Measurements from ENCODE around the gene UBR3. TPM values are rescaled to one million over a fixed set of nuclear protein-coding genes. Genes with fewer than 3 reads are reported as not detected.

The UBR3 gene
- total RNA-seq, 1 experiment from 2014 or later: 48.9 TPM

DNA sequence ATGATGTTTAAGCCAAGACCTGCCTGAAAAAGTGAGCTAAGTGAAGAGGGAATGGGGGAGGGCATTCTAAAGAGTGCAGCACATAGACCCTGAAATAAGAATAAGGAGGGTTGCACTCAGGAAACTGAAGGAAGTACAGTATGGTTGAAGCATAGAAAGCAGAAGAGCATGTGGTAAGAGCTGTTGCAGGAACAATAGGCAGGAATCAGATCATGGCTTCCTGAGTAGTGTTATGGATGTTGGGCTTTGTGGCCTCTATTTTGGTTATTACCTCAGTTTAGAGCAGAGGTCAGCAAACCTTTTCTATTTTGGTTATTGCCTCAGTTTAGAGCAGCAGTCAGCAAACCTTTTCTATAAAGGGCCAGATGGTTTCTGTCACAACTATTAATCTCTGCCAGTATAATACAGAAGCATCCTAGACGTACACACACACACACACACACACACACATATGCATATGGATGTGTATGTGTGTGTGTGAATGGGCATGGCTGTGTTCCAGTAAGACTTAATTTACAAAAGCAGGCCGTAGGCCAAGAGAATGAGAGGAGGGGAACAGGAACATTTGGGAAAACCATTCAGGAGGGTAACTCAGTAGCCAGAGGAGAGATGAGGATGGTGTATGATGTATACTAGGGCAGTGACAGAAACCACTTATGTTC is 259.6 kb downstream of the UBR3 start:
- DNase-seq (ENCODE audit: low spot score): no peak
- no peak for TF ChIP-seq EZH2 (IDR thresholded peaks at IDR 0.05; ENCODE audit: borderline replicate concordance, low read depth, low read length, poor library complexity, severe bottlenecking)
- TF ChIP-seq, protein P1, sequence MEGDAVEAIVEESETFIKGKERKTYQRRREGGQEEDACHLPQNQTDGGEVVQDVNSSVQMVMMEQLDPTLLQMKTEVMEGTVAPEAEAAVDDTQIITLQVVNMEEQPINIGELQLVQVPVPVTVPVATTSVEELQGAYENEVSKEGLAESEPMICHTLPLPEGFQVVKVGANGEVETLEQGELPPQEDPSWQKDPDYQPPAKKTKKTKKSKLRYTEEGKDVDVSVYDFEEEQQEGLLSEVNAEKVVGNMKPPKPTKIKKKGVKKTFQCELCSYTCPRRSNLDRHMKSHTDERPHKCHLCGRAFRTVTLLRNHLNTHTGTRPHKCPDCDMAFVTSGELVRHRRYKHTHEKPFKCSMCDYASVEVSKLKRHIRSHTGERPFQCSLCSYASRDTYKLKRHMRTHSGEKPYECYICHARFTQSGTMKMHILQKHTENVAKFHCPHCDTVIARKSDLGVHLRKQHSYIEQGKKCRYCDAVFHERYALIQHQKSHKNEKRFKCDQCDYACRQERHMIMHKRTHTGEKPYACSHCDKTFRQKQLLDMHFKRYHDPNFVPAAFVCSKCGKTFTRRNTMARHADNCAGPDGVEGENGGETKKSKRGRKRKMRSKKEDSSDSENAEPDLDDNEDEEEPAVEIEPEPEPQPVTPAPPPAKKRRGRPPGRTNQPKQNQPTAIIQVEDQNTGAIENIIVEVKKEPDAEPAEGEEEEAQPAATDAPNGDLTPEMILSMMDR (conservative IDR thresholded peaks at IDR 0.05; ENCODE audit: low read depth, low read length): no peak
- no peak overlapping the region for H3K27ac ChIP-seq (ENCODE audit: low read depth, low read length, poor library complexity, severe bottlenecking)

GRCh38 chr2:170087413-170087793 is 260.1 kb downstream of the UBR3 start:
- H3K27me3 ChIP-seq (replicated peaks; ENCODE audit: insufficient read depth, low read depth, low read length, poor library complexity): no peaks in the 10 kb centered on the region
- no TSS peak for BruUV-seq (replicated peaks)
- H3K4me3 ChIP-seq (ENCODE audit: low read depth, low read length, poor library complexity, severe bottlenecking): no peak overlapping the region
- H3K4me1 ChIP-seq (ENCODE audit: insufficient read depth, low read length, poor library complexity, severe bottlenecking): no peaks in the 10 kb centered on the region
- CTCF ChIA-PET: no interaction called here
- no peak overlapping the region for H3K27ac ChIP-seq (ENCODE audit: low read depth, low read length, poor library complexity, severe bottlenecking)
- H3K36me3 ChIP-seq (ENCODE audit: insufficient read depth, low read length, poor library complexity, severe bottlenecking): no peaks in the 10 kb centered on the region
- peaks cover 3% of the 10 kb centered on the region for H3K9me3 ChIP-seq (ENCODE audit: low read depth, low read length, poor library complexity, severe bottlenecking)
- no peak for DNase-seq (ENCODE audit: low spot score)
- intact Hi-C loops (cut with micrococcal nuclease; ENCODE audit: unreplicated experiment): no loop called here
- no peak for TF ChIP-seq EZH2 (IDR thresholded peaks at IDR 0.05; ENCODE audit: borderline replicate concordance, low read depth, low read length, poor library complexity, severe bottlenecking)
- TF ChIP-seq, protein P1 (conservative IDR thresholded peaks at IDR 0.05; ENCODE audit: low read depth, low read length): no peak
- POLR2A ChIA-PET (ENCODE audit: low non-redundant PET): no interaction called here

More for the DNA sequence above, 259.6 kb downstream of the UBR3 start:
- no peaks in the 10 kb centered on the region for H3K36me3 ChIP-seq (ENCODE audit: insufficient read depth, low read length, poor library complexity, severe bottlenecking)
- no peaks in the 10 kb centered on the region for H3K4me1 ChIP-seq (ENCODE audit: insufficient read depth, low read length, poor library complexity, severe bottlenecking)
- CTCF ChIA-PET: no interaction called here
- POLR2A ChIA-PET (ENCODE audit: low non-redundant PET): no interaction called here
- BruUV-seq (replicated peaks): no TSS peak
- intact Hi-C loops (cut with micrococcal nuclease; ENCODE audit: unreplicated experiment): no loop called here
- H3K4me3 ChIP-seq (ENCODE audit: low read depth, low read length, poor library complexity, severe bottlenecking): no peak overlapping the region
- H3K27me3 ChIP-seq (replicated peaks; ENCODE audit: insufficient read depth, low read depth, low read length, poor library complexity): no peaks in the 10 kb centered on the region
- peaks cover 3% of the 10 kb centered on the region for H3K9me3 ChIP-seq (ENCODE audit: low read depth, low read length, poor library complexity, severe bottlenecking)

- Histone ChIP-seq H3K27ac (ENCODE audit: low read depth, low read length, poor library complexity, severe bottlenecking) (no peak overlapping the region), H3K9me3 (ENCODE audit: low read depth, low read length, poor library complexity, severe bottlenecking) (peaks cover 3% of the 10 kb centered on the region), H3K4me3 (ENCODE audit: low read depth, low read length, poor library complexity, severe bottlenecking) (no peak overlapping the region), H3K4me1 (ENCODE audit: insufficient read depth, low read length, poor library complexity, severe bottlenecking) (no peaks in the 10 kb centered on the region), H3K36me3 (ENCODE audit: insufficient read depth, low read length, poor library complexity, severe bottlenecking) (no peaks in the 10 kb centered on the region), H3K27me3 (replicated peaks; ENCODE audit: insufficient read depth, low read depth, low read length, poor library complexity) (no peaks in the 10 kb centered on the region)
- TF ChIP-seq, protein P1 (conservative IDR thresholded peaks at IDR 0.05; ENCODE audit: low read depth, low read length): no peak
- no peak for TF ChIP-seq EZH2 (IDR thresholded peaks at IDR 0.05; ENCODE audit: borderline replicate concordance, low read depth, low read length, poor library complexity, severe bottlenecking)
- ChIA-PET POLR2A (ENCODE audit: low non-redundant PET) (no interaction called here), CTCF (no interaction called here)
- DNase-seq (ENCODE audit: low spot score): no peak
- BruUV-seq (replicated peaks): no TSS peak
- intact Hi-C loops (cut with micrococcal nuclease; ENCODE audit: unreplicated experiment): no loop called here
Measured at GRCh38 chr2:170088776-170089175, 261.5 kb downstream of the UBR3 start.

Measured in A673 (cell line).